ENCODE results near the gene HIRA.
A peak's percentile ranks its signal among the peaks of the same experiment; 100 is the strongest.
"Not testable (repeated sequence)": the region's sequence is repeated elsewhere in the genome, so short reads cannot be mapped to it uniquely, and the experiment has no call there.

The HIRA gene

DNA sequence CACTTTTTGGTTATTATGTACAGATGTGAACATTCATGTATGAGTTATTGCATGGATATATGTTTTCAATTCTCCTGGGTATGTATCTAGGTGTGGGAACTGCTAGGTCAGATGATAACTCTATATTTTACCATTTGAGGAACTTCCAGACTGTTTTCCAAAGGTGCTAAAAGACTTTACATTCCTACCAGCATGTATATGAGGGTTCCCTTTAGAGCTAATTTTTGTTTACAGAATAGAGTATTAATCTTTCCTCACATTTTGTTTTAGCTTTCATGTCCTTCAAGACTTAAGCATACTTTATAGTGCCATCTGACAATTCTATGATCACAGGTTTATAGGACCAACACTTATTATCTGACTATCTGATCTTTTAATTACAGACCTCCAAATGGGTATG lies 59.6 kb downstream of the HIRA start:
- Histone ChIP-seq H3K79me1 (ENCODE audit: low read depth, low read length) (no peaks in the 10 kb centered on the region), H3K18ac (ENCODE audit: low read length) (no peak overlapping the region), H3K27me3 (ENCODE audit: control insufficient read depth in 3 of 3, insufficient read depth in 3 of 3, low read depth in 1 of 3, low read length in 3 of 3) (no peaks in the 10 kb centered on the region), H4K8ac (ENCODE audit: low read depth, low read length) (no peak overlapping the region), H3K4me2 (ENCODE audit: insufficient read depth, low read length, poor library complexity, severe bottlenecking) (no peak overlapping the region), H3K23ac (ENCODE audit: low read depth, low read length, poor library complexity) (no peak overlapping the region), H3K4me1 (ENCODE audit: control insufficient read depth in 2 of 2, insufficient read depth in 1 of 2, low read depth in 1 of 2, low read length in 2 of 2) (no peaks in the 10 kb centered on the region), H2BK5ac (ENCODE audit: low read length) (no peak overlapping the region), H3K9ac (ENCODE audit: low read depth, low read length, poor library complexity) (no peak overlapping the region), H3K27ac (replicated peaks; ENCODE audit: low read length) (no peak overlapping the region), H3K4ac (ENCODE audit: low read length) (no peak overlapping the region), H2BK15ac (ENCODE audit: low read length) (no peak overlapping the region), H3K9me3 (replicated peaks in 1 of 2; ENCODE audit: control insufficient read depth in 2 of 2, insufficient read depth in 1 of 2, low read depth in 1 of 2, low read length in 2 of 2) (peaks cover 0 to 2% of the 10 kb centered on the region in 2 donors), H2BK120ac (ENCODE audit: low read depth, low read length) (no peak overlapping the region), H3K4me3 (ENCODE audit: low read length in 2 of 2) (no peak overlapping the region), H2AFZ (ENCODE audit: low read length) (no peak overlapping the region), H3K14ac (ENCODE audit: low read length) (no peak overlapping the region), H3K36me3 (replicated peaks in 1 of 2; ENCODE audit: control insufficient read depth in 2 of 2, insufficient read depth in 2 of 2, low read length in 2 of 2) (peaks cover 49 to 98% of the 10 kb centered on the region in 2 donors), H2AK5ac (ENCODE audit: low read depth, low read length) (no peak overlapping the region), H2BK12ac (ENCODE audit: low read length) (no peak overlapping the region), H4K91ac (ENCODE audit: low read depth, low read length, poor library complexity) (no peak overlapping the region)
- DNase-seq (ENCODE audit: low spot score) = no peak

DNA sequence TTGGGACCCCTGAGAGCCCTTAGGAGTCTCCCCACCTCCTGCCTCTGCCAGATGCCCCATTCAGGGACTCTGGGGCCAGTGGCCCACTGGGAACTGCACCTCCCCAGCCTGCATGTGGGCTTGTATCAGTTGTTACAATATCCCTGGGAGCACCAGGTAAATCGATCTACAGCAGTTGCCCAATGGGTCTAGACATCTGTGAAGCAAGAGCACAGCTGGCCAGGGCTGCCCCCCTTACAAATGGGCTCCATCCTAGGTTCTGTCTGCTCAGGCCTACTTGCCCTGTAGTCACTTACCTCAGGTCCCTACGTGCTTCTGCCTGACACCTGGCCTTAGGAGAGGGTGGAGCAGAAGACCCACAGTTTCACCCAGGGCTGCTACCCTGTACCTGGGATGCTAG lies 62.7 kb downstream of the HIRA start:
- Histone ChIP-seq H3K36me3 (replicated peaks in 1 of 2; ENCODE audit: control insufficient read depth in 2 of 2, insufficient read depth in 2 of 2, low read length in 2 of 2) (peaks cover 29 to 95% of the 10 kb centered on the region in 2 donors), H4K91ac (ENCODE audit: low read depth, low read length, poor library complexity) (no peak overlapping the region), H3K79me1 (ENCODE audit: low read depth, low read length) (no peaks in the 10 kb centered on the region), H2BK12ac (ENCODE audit: low read length) (no peak overlapping the region), H2BK120ac (ENCODE audit: low read depth, low read length) (no peak overlapping the region), H3K23ac (ENCODE audit: low read depth, low read length, poor library complexity) (no peak overlapping the region), H3K4ac (ENCODE audit: low read length) (no peak overlapping the region), H3K4me3 (ENCODE audit: low read length in 2 of 2) (peak overlapping the region in 1 of 2 donors; percentile 47), H3K4me1 (ENCODE audit: control insufficient read depth in 2 of 2, insufficient read depth in 1 of 2, low read depth in 1 of 2, low read length in 2 of 2) (no peaks in the 10 kb centered on the region), H3K27ac (replicated peaks; ENCODE audit: low read length) (no peak overlapping the region), H2AK5ac (ENCODE audit: low read depth, low read length) (no peak overlapping the region), H3K9me3 (replicated peaks in 1 of 2; ENCODE audit: control insufficient read depth in 2 of 2, insufficient read depth in 1 of 2, low read depth in 1 of 2, low read length in 2 of 2) (peaks cover 0 to 2% of the 10 kb centered on the region in 2 donors), H3K14ac (ENCODE audit: low read length) (no peak overlapping the region), H2BK5ac (ENCODE audit: low read length) (no peak overlapping the region), H3K27me3 (ENCODE audit: control insufficient read depth in 3 of 3, insufficient read depth in 3 of 3, low read depth in 1 of 3, low read length in 3 of 3) (no peaks in the 10 kb centered on the region), H2AFZ (ENCODE audit: low read length) (no peak overlapping the region), H3K4me2 (ENCODE audit: insufficient read depth, low read length, poor library complexity, severe bottlenecking) (no peak overlapping the region), H2BK15ac (ENCODE audit: low read length) (no peak overlapping the region), H3K18ac (ENCODE audit: low read length) (no peak overlapping the region), H3K9ac (ENCODE audit: low read depth, low read length, poor library complexity) (no peak overlapping the region), H4K8ac (ENCODE audit: low read depth, low read length) (no peak overlapping the region)
- no CpG with 5 or more reads among the region's 2 CpGs for WGBS, 2 donors (ENCODE audit: extremely low coverage in 2 of 2, insufficient read length in 2 of 2, insufficient replicate concordance in 1 of 2)
- DNase-seq (ENCODE audit: low spot score) = no peak

DNA sequence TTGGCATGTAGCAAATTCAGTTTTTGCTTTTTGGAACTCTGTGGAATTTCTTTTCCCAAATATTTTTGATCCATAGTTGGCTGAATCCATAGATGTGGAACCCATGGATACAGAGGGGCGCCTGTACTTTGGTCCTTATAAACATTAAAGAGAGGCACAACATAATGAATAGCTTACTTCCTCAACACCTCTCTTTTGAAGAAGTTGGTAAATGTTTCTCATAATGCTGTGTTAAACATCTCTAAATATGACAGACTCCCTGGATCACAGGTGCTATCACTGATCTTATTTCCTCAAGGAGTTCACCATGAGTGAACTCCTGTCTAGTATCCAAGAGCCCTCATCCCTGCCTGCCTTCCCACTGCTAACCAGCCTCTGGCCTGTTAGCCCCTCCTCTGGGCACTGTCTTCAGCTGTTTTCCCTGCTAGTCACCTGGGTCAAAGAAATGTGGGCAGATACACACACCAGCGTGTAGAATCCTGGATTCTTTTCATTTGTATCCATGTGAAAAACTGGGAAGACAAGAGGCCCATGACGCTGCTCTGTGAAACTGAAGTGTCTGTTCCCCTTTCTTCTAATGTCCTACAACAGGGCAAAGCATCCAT lies 63.7 kb downstream of the HIRA start:
- Histone ChIP-seq H3K36me3 (replicated peaks in 1 of 2; ENCODE audit: control insufficient read depth in 2 of 2, insufficient read depth in 2 of 2, low read length in 2 of 2) (peaks cover 22 to 95% of the 10 kb centered on the region in 2 donors), H3K14ac (ENCODE audit: low read length) (no peak overlapping the region)
- no CpG with 5 or more reads among the region's 3 CpGs for WGBS, 2 donors (ENCODE audit: extremely low coverage in 2 of 2, insufficient read length in 2 of 2, insufficient replicate concordance in 1 of 2)

DNA sequence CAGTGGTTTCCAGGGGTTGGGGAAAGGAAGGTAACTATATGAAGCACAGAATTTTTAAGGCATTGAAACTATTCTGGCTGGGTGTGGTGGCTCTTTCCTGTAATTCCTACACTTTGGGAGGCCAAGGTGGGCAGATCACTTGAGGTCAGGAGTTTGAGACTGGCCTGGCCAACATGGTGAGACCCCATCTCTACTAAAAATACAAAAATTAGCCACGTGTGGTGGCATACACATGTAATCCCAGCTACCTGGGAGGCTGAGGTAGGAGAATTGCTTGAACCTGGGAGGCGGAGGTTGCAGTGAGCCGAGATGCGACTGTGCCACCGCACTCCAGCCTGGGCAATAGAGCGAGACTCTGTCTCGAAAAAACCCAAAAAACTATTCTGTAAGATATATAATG lies 68.0 kb downstream of the HIRA start:
- no CpG with 5 or more reads among the region's 7 CpGs for WGBS, 2 donors (ENCODE audit: extremely low coverage in 2 of 2, insufficient read length in 2 of 2, insufficient replicate concordance in 1 of 2)
- H3K27ac ChIP-seq (replicated peaks; ENCODE audit: low read length); H3K4me1 ChIP-seq (ENCODE audit: control insufficient read depth in 2 of 2, insufficient read depth in 1 of 2, low read depth in 1 of 2, low read length in 2 of 2); H3K27me3 ChIP-seq (ENCODE audit: control insufficient read depth in 3 of 3, insufficient read depth in 3 of 3, low read depth in 1 of 3, low read length in 3 of 3); H3K4me3 ChIP-seq (ENCODE audit: low read length in 2 of 2); H3K14ac ChIP-seq (ENCODE audit: low read length); H4K8ac ChIP-seq (ENCODE audit: low read depth, low read length); H2BK12ac ChIP-seq (ENCODE audit: low read length); H3K9ac ChIP-seq (ENCODE audit: low read depth, low read length, poor library complexity); H2AFZ ChIP-seq (ENCODE audit: low read length); H3K9me3 ChIP-seq (replicated peaks in 1 of 2; ENCODE audit: control insufficient read depth in 2 of 2, insufficient read depth in 1 of 2, low read depth in 1 of 2, low read length in 2 of 2); H3K4me2 ChIP-seq (ENCODE audit: insufficient read depth, low read length, poor library complexity, severe bottlenecking); H2AK5ac ChIP-seq (ENCODE audit: low read depth, low read length); H3K79me1 ChIP-seq (ENCODE audit: low read depth, low read length); H3K4ac ChIP-seq (ENCODE audit: low read length); DNase-seq (ENCODE audit: low spot score); H3K23ac ChIP-seq (ENCODE audit: low read depth, low read length, poor library complexity); H2BK5ac ChIP-seq (ENCODE audit: low read length); H2BK120ac ChIP-seq (ENCODE audit: low read depth, low read length); H2BK15ac ChIP-seq (ENCODE audit: low read length); H4K91ac ChIP-seq (ENCODE audit: low read depth, low read length, poor library complexity); H3K18ac ChIP-seq (ENCODE audit: low read length): not testable (repeated sequence)
- H3K36me3 ChIP-seq (replicated peaks in 1 of 2; ENCODE audit: control insufficient read depth in 2 of 2, insufficient read depth in 2 of 2, low read length in 2 of 2) = peaks cover 45 to 97% of the 10 kb centered on the region in 2 donors

More for the DNA sequence above, 63.7 kb downstream of the HIRA start:
- Histone ChIP-seq H2BK5ac (ENCODE audit: low read length) (no peak overlapping the region), H3K27me3 (ENCODE audit: control insufficient read depth in 3 of 3, insufficient read depth in 3 of 3, low read depth in 1 of 3, low read length in 3 of 3) (no peaks in the 10 kb centered on the region), H2BK15ac (ENCODE audit: low read length) (no peak overlapping the region), H2BK12ac (ENCODE audit: low read length) (no peak overlapping the region), H2AFZ (ENCODE audit: low read length) (no peak overlapping the region), H2BK120ac (ENCODE audit: low read depth, low read length) (no peak overlapping the region), H3K27ac (replicated peaks; ENCODE audit: low read length) (no peak overlapping the region), H3K79me1 (ENCODE audit: low read depth, low read length) (no peaks in the 10 kb centered on the region), H3K18ac (ENCODE audit: low read length) (no peak overlapping the region), H4K8ac (ENCODE audit: low read depth, low read length) (no peak overlapping the region), H3K9me3 (replicated peaks in 1 of 2; ENCODE audit: control insufficient read depth in 2 of 2, insufficient read depth in 1 of 2, low read depth in 1 of 2, low read length in 2 of 2) (no peaks in the 10 kb centered on the region), H3K9ac (ENCODE audit: low read depth, low read length, poor library complexity) (no peak overlapping the region), H3K4me3 (ENCODE audit: low read length in 2 of 2) (no peak overlapping the region), H3K23ac (ENCODE audit: low read depth, low read length, poor library complexity) (no peak overlapping the region), H2AK5ac (ENCODE audit: low read depth, low read length) (no peak overlapping the region), H3K4me1 (ENCODE audit: control insufficient read depth in 2 of 2, insufficient read depth in 1 of 2, low read depth in 1 of 2, low read length in 2 of 2) (no peaks in the 10 kb centered on the region), H3K4ac (ENCODE audit: low read length) (no peak overlapping the region), H3K4me2 (ENCODE audit: insufficient read depth, low read length, poor library complexity, severe bottlenecking) (no peak overlapping the region), H4K91ac (ENCODE audit: low read depth, low read length, poor library complexity) (no peak overlapping the region)
- DNase-seq (ENCODE audit: low spot score) = no peak

Data from neuronal stem cell (in vitro differentiated cells).